ENCODE measurements around the gene RHBDF1. TPM values are rescaled to one million over a fixed set of nuclear protein-coding genes. Genes with fewer than 3 reads are reported as not detected.

The RHBDF1 gene
- total and polyA plus RNA-seq, 2 experiments from 2014 or later, result 22.6 to 24.5 TPM

DNA sequence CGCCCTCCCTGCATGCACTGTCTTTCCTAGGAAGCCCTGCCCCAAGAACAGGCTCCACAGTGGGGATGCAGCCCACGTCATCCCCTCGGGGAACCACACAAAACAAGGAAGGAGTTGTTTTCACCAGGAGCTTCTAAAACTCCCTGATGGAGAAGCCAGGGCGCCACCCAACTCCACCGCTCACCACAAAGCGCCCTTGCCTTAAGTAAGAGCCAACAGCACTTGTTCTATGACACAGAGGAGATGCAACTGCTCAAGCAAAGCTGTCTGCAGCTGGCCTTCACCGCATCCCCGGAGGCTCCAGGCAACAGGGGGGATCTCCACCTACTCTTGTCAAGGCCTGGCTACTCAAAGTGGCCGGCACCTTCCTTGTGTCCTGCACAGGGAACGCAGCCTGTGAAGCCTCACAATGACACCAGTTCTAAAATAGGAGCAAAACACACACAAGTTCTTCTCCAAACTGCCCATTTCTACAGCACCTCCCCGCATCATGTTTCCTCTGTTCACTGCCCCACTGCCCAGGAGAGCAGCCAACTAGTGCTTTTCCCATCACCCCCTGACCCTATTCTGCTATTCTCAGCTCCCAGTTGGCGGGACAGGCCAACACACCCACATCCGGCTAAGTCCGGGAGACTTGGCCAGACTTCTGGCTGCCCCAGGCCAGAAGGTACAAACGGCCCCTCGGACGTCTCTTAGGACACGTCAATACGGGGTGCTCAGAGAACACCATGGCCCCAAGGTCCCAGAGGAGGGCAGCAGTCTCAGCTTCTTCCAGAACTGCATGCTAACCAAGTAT lies 29.8 kb upstream of the RHBDF1 start:
- H3K36me3 ChIP-seq (ENCODE audit: insufficient read depth), result no peaks in the 10 kb centered on the region
- H3K4me3 Mint-ChIP-seq, result no peak overlapping the region
- ATAC-seq, result no peak

More for the DNA sequence above, 29.8 kb upstream of the RHBDF1 start:
- H4K20me1 ChIP-seq (replicated peaks; ENCODE audit: insufficient read depth), result peaks cover 2% of the 10 kb centered on the region
- no peaks in the 10 kb centered on the region for H3K36me3 Mint-ChIP-seq (ENCODE audit: low read depth)
- H3K4me2 ChIP-seq, result no peak overlapping the region
- no peak for DNase-seq (ENCODE audit: low spot score)
- H3K4me3 ChIP-seq, result no peak overlapping the region
- H3K27me3 ChIP-seq (ENCODE audit: insufficient read depth), result no peaks in the 10 kb centered on the region
- H3K4me1 ChIP-seq (ENCODE audit: insufficient read depth), result no peaks in the 10 kb centered on the region
- peaks cover 9% of the 10 kb centered on the region for H3K27me3 Mint-ChIP-seq (ENCODE audit: insufficient read depth, low read depth, poor library complexity)
- H3K9me3 Mint-ChIP-seq, result no peaks in the 10 kb centered on the region
- no peak for TF ChIP-seq STAT1 (IDR thresholded peaks at IDR 0.05; ENCODE audit: unreplicated experiment)
- TF ChIP-seq JUNB (IDR thresholded peaks at IDR 0.05; ENCODE audit: unreplicated experiment), result no peak
- no peak for TF ChIP-seq EZH2 (IDR thresholded peaks at IDR 0.05; ENCODE audit: low read depth, unreplicated experiment)
- no peak for TF ChIP-seq REST (IDR thresholded peaks at IDR 0.05; ENCODE audit: unreplicated experiment)
- no peak for TF ChIP-seq ZNF331 (CRISPR knock-in tag; IDR thresholded peaks at IDR 0.05; ENCODE audit: low read depth)
- no peak for TF ChIP-seq CREB1 (CRISPR knock-in tag; IDR thresholded peaks at IDR 0.05; ENCODE audit: low read depth)
- no peak for TF ChIP-seq NANOG (IDR thresholded peaks at IDR 0.05; ENCODE audit: borderline replicate concordance)
- no peak for TF ChIP-seq ZNF114 (CRISPR knock-in tag; IDR thresholded peaks at IDR 0.05)
- no peak for TF ChIP-seq EZH2phosphoT487 (IDR thresholded peaks at IDR 0.05; ENCODE audit: unreplicated experiment)
- TF ChIP-seq CTCF (conservative IDR thresholded peaks at IDR 0.05; ENCODE audit: low read depth in 2 of 2), result no peak
- no peak for TF ChIP-seq POLR2AphosphoS5 (IDR thresholded peaks at IDR 0.05; ENCODE audit: low read depth)
- TF ChIP-seq ETS1 (IDR thresholded peaks at IDR 0.05), result no peak
- no peak for TF ChIP-seq ZNF462 (CRISPR knock-in tag; IDR thresholded peaks at IDR 0.05)
- no peaks in the 10 kb centered on the region for H3K79me2 ChIP-seq (replicated peaks; ENCODE audit: insufficient read depth)
- H3K4me1 Mint-ChIP-seq, result no peaks in the 10 kb centered on the region
- H3K27ac ChIP-seq (ENCODE audit: low read depth), result no peak overlapping the region
- no peak overlapping the region for H2AFZ ChIP-seq
- H3K27ac Mint-ChIP-seq, result no peak overlapping the region
- 0 out of 2 replicates have a peak, but pooled peaks cover 10% of the 10 kb centered on the region for H3F3A ChIP-seq (replicated peaks; ENCODE audit: low read depth)
- no peaks in the 10 kb centered on the region for H3K9me2 ChIP-seq (ENCODE audit: insufficient read depth)

All from GM23338 (cell line).